IMR-90 (cell line): ENCODE measurements around the gene THRB.

Experiments used
- CEBPB ChIP-seq: IDR thresholded peaks from 2 replicates; pipeline ENCODE4 v1.6.1; 2012; ENCODE audit warnings: low read depth, low read length, improper control_type of control experiment
- CHD1 ChIP-seq: IDR thresholded peaks from 2 replicates; pipeline ENCODE4 v1.6.1; 2012; ENCODE audit warnings: low read depth, low read length, improper control_type of control experiment
- ELK1 ChIP-seq: fragments of 150-350 bp; IDR thresholded peaks from 2 replicates; pipeline ENCODE4 v1.6.1; 2016; ENCODE audit warnings: low read depth, mild to moderate bottlenecking, low read length, moderate library complexity, borderline replicate concordance
- MAFK ChIP-seq: IDR thresholded peaks from 2 replicates; pipeline ENCODE4 v1.6.1; 2012; ENCODE audit warnings: low read depth, low read length, improper control_type of control experiment
- MAZ ChIP-seq: IDR thresholded peaks from 2 replicates; pipeline ENCODE4 v1.6.1; 2012; ENCODE audit warnings: low read depth, mild to moderate bottlenecking, low read length, improper control_type of control experiment, moderate library complexity, borderline replicate concordance
- MXI1 ChIP-seq: IDR thresholded peaks from 2 replicates; pipeline ENCODE4 v1.6.1; 2012; ENCODE audit warnings: low read depth, mild to moderate bottlenecking, low read length, moderate library complexity, borderline replicate concordance
- POLR2A ChIP-seq: IDR thresholded peaks from 2 replicates; pipeline ENCODE4 v1.6.1; 2012; ENCODE audit warnings: mild to moderate bottlenecking, low read depth, low read length
- RAD21 ChIP-seq: IDR thresholded peaks from 2 replicates; pipeline ENCODE4 v1.6.1; 2012; ENCODE audit warnings: low read length, improper control_type of control experiment
- RFX5 ChIP-seq: IDR thresholded peaks from 2 replicates; pipeline ENCODE4 v1.8.0; 2012; ENCODE audit warnings: low read depth, mild to moderate bottlenecking, low read length, moderate library complexity
- SMC3 ChIP-seq: fragments of 150-350 bp; IDR thresholded peaks from 2 replicates; pipeline ENCODE4 v1.6.1; 2016; ENCODE audit warnings: low read depth, mild to moderate bottlenecking, antibody characterized with exemption, low read length, moderate library complexity
- TF ChIP-seq, protein P1 (sequence below): conservative IDR thresholded peaks from 2 replicates; pipeline ENCODE4 v1.5.1; 2012; ENCODE audit warnings: mild to moderate bottlenecking, low read depth, low read length, improper control_type of control experiment
- TF ChIP-seq, protein P2 (sequence below): fragments of 150-350 bp; IDR thresholded peaks from 2 replicates; pipeline ENCODE4 v1.6.1; 2017; ENCODE audit warnings: mild to moderate bottlenecking, antibody characterized with exemption, low read length, low read depth

DNA sequence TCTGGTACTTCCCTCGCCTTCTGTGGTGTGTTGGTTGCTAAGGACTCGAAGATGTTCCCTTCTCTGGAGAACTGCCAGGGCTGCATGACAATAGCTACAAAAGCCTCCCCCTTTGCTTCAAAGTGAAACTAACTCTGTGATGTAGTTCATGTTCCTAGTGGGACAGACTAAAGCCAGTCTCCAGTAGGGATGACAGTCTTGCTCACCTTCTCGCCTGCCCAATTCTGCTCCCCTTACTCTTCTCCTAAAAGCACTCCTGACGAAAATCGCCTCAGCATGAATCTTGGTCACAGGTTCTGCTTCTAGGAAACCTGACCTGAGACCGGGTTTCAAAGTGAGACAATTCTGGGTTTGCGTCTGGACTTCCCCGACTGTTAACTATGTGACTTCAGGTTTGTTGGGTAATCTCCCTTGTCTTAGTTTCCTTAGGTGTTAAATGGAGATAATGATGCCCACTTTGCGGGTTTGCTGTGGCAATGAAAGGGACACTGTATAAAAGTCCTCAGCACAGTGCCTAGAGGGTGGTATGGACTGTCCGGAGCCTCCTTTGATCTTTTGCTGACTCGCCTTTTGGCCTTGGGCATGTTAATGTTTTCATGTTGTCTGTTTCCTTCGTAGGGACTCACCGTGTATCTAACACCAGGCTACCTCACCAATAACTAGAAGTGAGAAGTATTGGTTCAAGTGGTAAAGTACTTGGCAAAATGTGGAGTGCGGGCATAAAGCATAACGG lies 24.9 kb upstream of the THRB start:
- TF ChIP-seq POLR2A, result no peak
- TF ChIP-seq, protein P1, sequence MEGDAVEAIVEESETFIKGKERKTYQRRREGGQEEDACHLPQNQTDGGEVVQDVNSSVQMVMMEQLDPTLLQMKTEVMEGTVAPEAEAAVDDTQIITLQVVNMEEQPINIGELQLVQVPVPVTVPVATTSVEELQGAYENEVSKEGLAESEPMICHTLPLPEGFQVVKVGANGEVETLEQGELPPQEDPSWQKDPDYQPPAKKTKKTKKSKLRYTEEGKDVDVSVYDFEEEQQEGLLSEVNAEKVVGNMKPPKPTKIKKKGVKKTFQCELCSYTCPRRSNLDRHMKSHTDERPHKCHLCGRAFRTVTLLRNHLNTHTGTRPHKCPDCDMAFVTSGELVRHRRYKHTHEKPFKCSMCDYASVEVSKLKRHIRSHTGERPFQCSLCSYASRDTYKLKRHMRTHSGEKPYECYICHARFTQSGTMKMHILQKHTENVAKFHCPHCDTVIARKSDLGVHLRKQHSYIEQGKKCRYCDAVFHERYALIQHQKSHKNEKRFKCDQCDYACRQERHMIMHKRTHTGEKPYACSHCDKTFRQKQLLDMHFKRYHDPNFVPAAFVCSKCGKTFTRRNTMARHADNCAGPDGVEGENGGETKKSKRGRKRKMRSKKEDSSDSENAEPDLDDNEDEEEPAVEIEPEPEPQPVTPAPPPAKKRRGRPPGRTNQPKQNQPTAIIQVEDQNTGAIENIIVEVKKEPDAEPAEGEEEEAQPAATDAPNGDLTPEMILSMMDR, result no peak
- TF ChIP-seq RAD21, result no peak
- no peak for TF ChIP-seq MAFK
- TF ChIP-seq, protein P2, sequence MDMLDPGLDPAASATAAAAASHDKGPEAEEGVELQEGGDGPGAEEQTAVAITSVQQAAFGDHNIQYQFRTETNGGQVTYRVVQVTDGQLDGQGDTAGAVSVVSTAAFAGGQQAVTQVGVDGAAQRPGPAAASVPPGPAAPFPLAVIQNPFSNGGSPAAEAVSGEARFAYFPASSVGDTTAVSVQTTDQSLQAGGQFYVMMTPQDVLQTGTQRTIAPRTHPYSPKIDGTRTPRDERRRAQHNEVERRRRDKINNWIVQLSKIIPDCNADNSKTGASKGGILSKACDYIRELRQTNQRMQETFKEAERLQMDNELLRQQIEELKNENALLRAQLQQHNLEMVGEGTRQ, result no peak
- TF ChIP-seq MXI1, result no peak
- TF ChIP-seq CEBPB, result no peak
- TF ChIP-seq RFX5, result no peak
- TF ChIP-seq MAZ, result no peak
- no peak for TF ChIP-seq ELK1
- TF ChIP-seq SMC3, result no peak
- no peak for TF ChIP-seq CHD1
